Left lung (tissue), 10 donors: ENCODE results near the gene DPYSL3. TPM values are rescaled to one million over a fixed set of nuclear protein-coding genes. Genes with fewer than 3 reads are reported as not detected.
A peak's percentile ranks its signal among the peaks of the same experiment; 100 is the strongest.

ENCODE experiments used
- ATAC-seq: fragments of 200-7000 bp; cut with Tn5 transposase; one replicate; pipeline ENCODE4 v1.9.1; 2020; ENCODE audit warnings: moderate library complexity
- DNase-seq, 4 donors: peaks; one replicate each; pipeline ENCODE4 v3.0.0-alpha.2; 2013 to 2020
- H3K27ac ChIP-seq, 2 donors: fragments of 200-600 bp; sonication (generic) in 1 of 2; one replicate each; pipeline versions ENCODE4 v1.5.0 to v1.8.0; 2020 to 2021
- H3K27me3 ChIP-seq, 2 donors: fragments of 200-600 bp; sonication (generic) in 1 of 2; one replicate each; pipeline versions ENCODE4 v1.5.0 to v1.8.0; 2020 to 2021
- H3K36me3 ChIP-seq, 2 donors: fragments of 200-600 bp; sonication (generic) in 1 of 2; one replicate each; pipeline versions ENCODE4 v1.5.0 to v1.8.0; 2020 to 2021
- H3K4me1 ChIP-seq, 2 donors: fragments of 200-600 bp; one replicate each; pipeline ENCODE4 v1.8.0; 2021
- H3K4me3 ChIP-seq, 2 donors: fragments of 200-600 bp; sonication (generic) in 1 of 2; one replicate each; pipeline versions ENCODE4 v1.5.0 to v1.8.0; 2020 to 2021; ENCODE audit warnings: mild to moderate bottlenecking in 1 of 2
- H3K9me3 ChIP-seq, 2 donors: fragments of 200-600 bp; sonication (generic) in 1 of 2; one replicate each; pipeline versions ENCODE4 v1.5.0 to v1.8.0; 2020 to 2021
- CTCF ChIP-seq, 2 donors: fragments of 200-600 bp; sonication (generic) in 1 of 2; IDR thresholded peaks; one replicate each; pipeline versions ENCODE4 v1.5.0 to v1.8.0; 2021; ENCODE audit warnings: antibody characterized with exemption in 2 of 2
- intact Hi-C, 2 donors: fragments of 100-400 bp; cut with DNase I; formaldehyde crosslinking; loops; one replicate each; pipeline versions ENCODE4 v1.11.2 to v1.14.2; 2022
- polyA plus RNA-seq, 6 donors: library from polyadenylated mRNA; unstranded; fragments of 120-200 nt; gene quantifications; one replicate each; pipeline ENCODE4 v1.2.1, GENCODE V29; 2013; ENCODE audit not compliant: insufficient read length in 6 of 6
- total RNA-seq, 2 donors: library from RNA; stranded (reverse); fragmentation: NEBNext Ultra II Directional; extraction: Animal tissue kit (Norgen Biotek cat#: 25700); gene quantifications; one replicate each; pipeline ENCODE4 v1.2.1, GENCODE V29; 2021
- donor health status: DM: no; HTN: yes; CAD: no.
- donor health status: DM: no; HTN: no; CAD: no.

DPYSL3 gene
- total and polyA plus RNA-seq, 8 donors: 64.3 to 94.3 (median 79.0) TPM

- intact Hi-C loops: no loop called here
- TF ChIP-seq CTCF (IDR thresholded peaks at IDR 0.05): no peak
- Histone ChIP-seq H3K4me3 (no peak overlapping the region), H3K27me3 (peaks cover 0 to 27% of the 10 kb centered on the region in 2 donors), H3K9me3 (no peaks in the 10 kb centered on the region), H3K36me3 (no peaks in the 10 kb centered on the region), H3K27ac (no peak overlapping the region), H3K4me1 (peaks cover 6 to 9% of the 10 kb centered on the region in 2 donors)
- no peak for ATAC-seq
- DNase-seq: no peak
Observed at GRCh38 chr5:147448766-147449165, 61.1 kb downstream of the DPYSL3 start.

- Histone ChIP-seq H3K36me3 (no peaks in the 10 kb centered on the region), H3K27ac (no peak overlapping the region), H3K4me3 (no peak overlapping the region), H3K4me1 (peaks cover 0 to 9% of the 10 kb centered on the region in 2 donors), H3K27me3 (peaks cover 0 to 5% of the 10 kb centered on the region in 2 donors), H3K9me3 (no peaks in the 10 kb centered on the region)
- DNase-seq: no peak
- peak; percentile 59 for ATAC-seq
- TF ChIP-seq CTCF (IDR thresholded peaks at IDR 0.05): no peak
- intact Hi-C loops: no loop called here
Observed at GRCh38 chr5:147446523-147446922, 63.3 kb downstream of the DPYSL3 start.

GRCh38 chr5:147445917-147446316 is 64.0 kb downstream of the DPYSL3 start:
- no peaks in the 10 kb centered on the region for H3K27me3 ChIP-seq
- ATAC-seq (no peak), DNase-seq (no peak)
- TF ChIP-seq CTCF (IDR thresholded peaks at IDR 0.05): no peak
- H3K27ac ChIP-seq: no peak overlapping the region
- H3K36me3 ChIP-seq: no peaks in the 10 kb centered on the region
- intact Hi-C loops: no loop called here
- H3K9me3 ChIP-seq: no peaks in the 10 kb centered on the region
- peaks cover 0 to 9% of the 10 kb centered on the region in 2 donors for H3K4me1 ChIP-seq
- no peak overlapping the region for H3K4me3 ChIP-seq

- H3K4me3 ChIP-seq: no peak overlapping the region
- no peak for TF ChIP-seq CTCF (IDR thresholded peaks at IDR 0.05)
Observed at GRCh38 chr5:147445090-147445489, 64.8 kb downstream of the DPYSL3 start.

GRCh38 chr5:147442224-147442623 is 67.6 kb downstream of the DPYSL3 start:
- no peak overlapping the region for H3K4me3 ChIP-seq
- H3K27me3 ChIP-seq: no peaks in the 10 kb centered on the region
- intact Hi-C loops: no loop called here
- H3K9me3 ChIP-seq: no peaks in the 10 kb centered on the region
- ATAC-seq (no peak), DNase-seq (no peak)
- no peak for TF ChIP-seq CTCF (IDR thresholded peaks at IDR 0.05)
- peaks cover 7 to 9% of the 10 kb centered on the region in 2 donors for H3K4me1 ChIP-seq
- H3K27ac ChIP-seq: no peak overlapping the region
- H3K36me3 ChIP-seq: no peaks in the 10 kb centered on the region

More at GRCh38 chr5:147445090-147445489, 64.8 kb downstream of the DPYSL3 start:
- Histone ChIP-seq H3K4me1 (peaks cover 0 to 9% of the 10 kb centered on the region in 2 donors), H3K9me3 (no peaks in the 10 kb centered on the region), H3K27me3 (no peaks in the 10 kb centered on the region), H3K36me3 (no peaks in the 10 kb centered on the region), H3K27ac (no peak overlapping the region)
- DNase-seq (no peak), ATAC-seq (no peak)
- intact Hi-C loops: no loop called here
